Measurements from ENCODE around the gene GOLGA6C. TPM values are rescaled to one million over a fixed set of nuclear protein-coding genes. Genes with fewer than 3 reads are reported as not detected.
"Not testable (repeated sequence)": the region's sequence is repeated elsewhere in the genome, so short reads cannot be mapped to it uniquely, and the experiment has no call there.

GOLGA6C gene
- total and polyA plus RNA-seq, 2 donors (not counting 1 experiment from before 2014, with no cell fraction given): not detected

DNA sequence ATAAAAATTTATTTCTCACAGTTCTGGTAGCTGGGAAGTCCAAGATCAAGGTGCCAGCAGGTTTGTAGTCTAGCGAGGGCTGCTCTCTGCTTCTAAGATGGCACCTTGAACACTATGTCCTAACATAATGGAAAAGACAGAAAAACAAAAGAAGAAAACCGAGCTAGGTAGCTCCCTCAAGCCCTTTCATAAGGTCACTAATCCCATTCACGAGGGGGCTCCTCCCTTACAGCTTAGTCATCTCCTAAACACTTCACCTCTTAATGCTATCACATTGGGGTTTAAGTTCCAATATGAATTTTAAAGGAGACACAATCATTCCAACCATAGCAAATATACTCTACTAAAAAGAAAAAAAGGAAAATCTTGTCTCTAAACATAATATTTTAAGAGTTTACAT lies 48.1 kb downstream of the GOLGA6C start:
- Histone ChIP-seq H3K4me2 (ENCODE audit: extremely low read depth, insufficient read depth, low read length) (no peak overlapping the region), H3K4me3 (replicated peaks in 1 of 4; ENCODE audit: control extremely low read depth in 1 of 4, insufficient read depth in 1 of 4, low read depth in 3 of 4, low read length in 4 of 4) (no peak overlapping the region), H3K9me3 (ENCODE audit: control insufficient read depth, insufficient read depth, low read depth, low read length) (no peaks in the 10 kb centered on the region), H3K79me2 (ENCODE audit: control insufficient read depth, insufficient read depth, low read length) (no peaks in the 10 kb centered on the region), H2AFZ (ENCODE audit: low read length) (no peak overlapping the region), H3K4me1 (ENCODE audit: control insufficient read depth, extremely low read depth, insufficient read depth, low read length) (no peaks in the 10 kb centered on the region), H3K27me3 (ENCODE audit: control insufficient read depth, insufficient read depth, low read length) (peaks cover 19% of the 10 kb centered on the region), H3K27ac (ENCODE audit: insufficient read depth, low read length) (no peak overlapping the region), H4K20me1 (ENCODE audit: control insufficient read depth, extremely low read depth, insufficient read depth, low read length) (no peaks in the 10 kb centered on the region), H3K36me3 (ENCODE audit: control insufficient read depth, insufficient read depth, low read length) (no peaks in the 10 kb centered on the region), H3K9ac (ENCODE audit: insufficient read depth, low read length) (no peak overlapping the region)
- TF ChIP-seq, protein P1, sequence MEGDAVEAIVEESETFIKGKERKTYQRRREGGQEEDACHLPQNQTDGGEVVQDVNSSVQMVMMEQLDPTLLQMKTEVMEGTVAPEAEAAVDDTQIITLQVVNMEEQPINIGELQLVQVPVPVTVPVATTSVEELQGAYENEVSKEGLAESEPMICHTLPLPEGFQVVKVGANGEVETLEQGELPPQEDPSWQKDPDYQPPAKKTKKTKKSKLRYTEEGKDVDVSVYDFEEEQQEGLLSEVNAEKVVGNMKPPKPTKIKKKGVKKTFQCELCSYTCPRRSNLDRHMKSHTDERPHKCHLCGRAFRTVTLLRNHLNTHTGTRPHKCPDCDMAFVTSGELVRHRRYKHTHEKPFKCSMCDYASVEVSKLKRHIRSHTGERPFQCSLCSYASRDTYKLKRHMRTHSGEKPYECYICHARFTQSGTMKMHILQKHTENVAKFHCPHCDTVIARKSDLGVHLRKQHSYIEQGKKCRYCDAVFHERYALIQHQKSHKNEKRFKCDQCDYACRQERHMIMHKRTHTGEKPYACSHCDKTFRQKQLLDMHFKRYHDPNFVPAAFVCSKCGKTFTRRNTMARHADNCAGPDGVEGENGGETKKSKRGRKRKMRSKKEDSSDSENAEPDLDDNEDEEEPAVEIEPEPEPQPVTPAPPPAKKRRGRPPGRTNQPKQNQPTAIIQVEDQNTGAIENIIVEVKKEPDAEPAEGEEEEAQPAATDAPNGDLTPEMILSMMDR (conservative IDR thresholded peaks at IDR 0.05 in 1 of 2, IDR thresholded peaks at IDR 0.05 in 1 of 2; ENCODE audit: low read depth in 1 of 2, low read length in 2 of 2): no peak
- TF ChIP-seq EZH2 (IDR thresholded peaks at IDR 0.05; ENCODE audit: low read length, missing control alignments): no peak
- DNase-seq (ENCODE audit: low read depth in 2 of 2): no peak

DNA sequence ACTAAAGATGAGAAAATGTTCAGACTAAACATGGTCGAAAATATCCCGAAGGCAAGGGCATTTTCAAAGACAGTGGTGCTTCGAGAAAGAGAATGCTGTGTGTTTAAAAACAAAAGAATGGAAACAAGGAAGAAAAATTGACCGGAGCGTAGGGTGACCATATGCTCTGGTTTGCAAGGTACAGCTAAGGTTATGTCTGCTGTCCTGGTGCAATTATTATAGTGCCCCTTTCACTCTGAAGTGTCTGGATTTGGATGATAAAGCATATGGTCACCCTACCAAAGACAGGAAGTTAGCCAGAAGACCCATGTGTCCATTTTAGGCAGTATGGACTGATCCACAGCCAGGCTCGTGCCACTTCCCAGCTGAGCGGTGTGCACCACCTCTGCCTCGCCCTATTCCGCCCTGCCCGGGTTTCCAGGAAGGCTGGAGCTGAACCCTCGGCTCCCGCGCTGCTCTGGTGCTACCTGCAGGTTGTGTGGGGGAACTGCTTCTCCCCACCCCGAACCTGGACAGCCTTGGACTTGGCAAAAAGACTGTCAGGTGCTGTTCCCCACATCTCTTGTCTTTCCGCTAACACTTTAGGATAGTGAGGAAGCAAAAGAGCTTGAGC lies 49.8 kb downstream of the GOLGA6C start:
- no peaks in the 10 kb centered on the region for H3K79me2 ChIP-seq (ENCODE audit: control insufficient read depth, insufficient read depth, low read length)
- no peak overlapping the region for H2AFZ ChIP-seq (ENCODE audit: low read length)
- no peaks in the 10 kb centered on the region for H4K20me1 ChIP-seq (ENCODE audit: control insufficient read depth, extremely low read depth, insufficient read depth, low read length)
- no peak overlapping the region for H3K4me3 ChIP-seq (replicated peaks in 1 of 4; ENCODE audit: control extremely low read depth in 1 of 4, insufficient read depth in 1 of 4, low read depth in 3 of 4, low read length in 4 of 4)
- H3K4me2 ChIP-seq (ENCODE audit: extremely low read depth, insufficient read depth, low read length): no peak overlapping the region
- H3K4me1 ChIP-seq (ENCODE audit: control insufficient read depth, extremely low read depth, insufficient read depth, low read length): no peaks in the 10 kb centered on the region
- no peak overlapping the region for H3K9ac ChIP-seq (ENCODE audit: insufficient read depth, low read length)
- no peak overlapping the region for H3K27ac ChIP-seq (ENCODE audit: insufficient read depth, low read length)
- TF ChIP-seq, protein P1 (conservative IDR thresholded peaks at IDR 0.05 in 1 of 2, IDR thresholded peaks at IDR 0.05 in 1 of 2; ENCODE audit: low read depth in 1 of 2, low read length in 2 of 2): peak in 1 of 2 donors; percentile 22
- TF ChIP-seq EZH2 (IDR thresholded peaks at IDR 0.05; ENCODE audit: low read length, missing control alignments): no peak
- no peaks in the 10 kb centered on the region for H3K9me3 ChIP-seq (ENCODE audit: control insufficient read depth, insufficient read depth, low read depth, low read length)
- H3K36me3 ChIP-seq (ENCODE audit: control insufficient read depth, insufficient read depth, low read length): no peaks in the 10 kb centered on the region
- no peak for DNase-seq (ENCODE audit: low read depth in 2 of 2)
- H3K27me3 ChIP-seq (ENCODE audit: control insufficient read depth, insufficient read depth, low read length): peaks cover 19% of the 10 kb centered on the region

DNA sequence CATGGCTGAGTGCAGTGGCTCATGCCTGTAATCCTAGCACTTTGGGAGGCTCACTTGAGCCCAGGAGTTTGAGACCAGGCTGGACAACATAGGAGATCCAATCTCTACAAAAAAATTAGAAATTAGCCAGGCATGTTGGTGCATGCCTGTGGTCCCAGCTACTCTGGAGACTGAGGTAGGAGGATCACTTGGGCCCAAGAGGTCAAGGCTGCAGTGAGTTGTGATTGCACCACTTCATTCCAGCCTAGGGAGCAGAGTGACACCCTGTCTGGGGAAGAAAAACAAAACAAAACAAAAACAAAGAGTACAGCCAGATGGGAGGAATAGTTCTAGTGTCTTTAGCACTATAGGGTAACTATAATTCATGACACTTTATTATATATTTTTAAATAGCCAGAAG lies 51.6 kb downstream of the GOLGA6C start:
- Histone ChIP-seq H3K4me1 (ENCODE audit: control insufficient read depth, extremely low read depth, insufficient read depth, low read length) (no peaks in the 10 kb centered on the region), H3K27ac (ENCODE audit: insufficient read depth, low read length) (no peak overlapping the region), H3K79me2 (ENCODE audit: control insufficient read depth, insufficient read depth, low read length) (no peaks in the 10 kb centered on the region), H4K20me1 (ENCODE audit: control insufficient read depth, extremely low read depth, insufficient read depth, low read length) (no peaks in the 10 kb centered on the region), H3K4me3 (replicated peaks in 1 of 4; ENCODE audit: control extremely low read depth in 1 of 4, insufficient read depth in 1 of 4, low read depth in 3 of 4, low read length in 4 of 4) (no peak overlapping the region), H3K4me2 (ENCODE audit: extremely low read depth, insufficient read depth, low read length) (no peak overlapping the region), H3K9ac (ENCODE audit: insufficient read depth, low read length) (no peak overlapping the region), H3K9me3 (ENCODE audit: control insufficient read depth, insufficient read depth, low read depth, low read length) (no peaks in the 10 kb centered on the region), H3K36me3 (ENCODE audit: control insufficient read depth, insufficient read depth, low read length) (no peaks in the 10 kb centered on the region), H3K27me3 (ENCODE audit: control insufficient read depth, insufficient read depth, low read length) (peaks cover 15% of the 10 kb centered on the region), H2AFZ (ENCODE audit: low read length) (no peak overlapping the region)
- peak in 1 of 2 donors; percentile 15 for DNase-seq (ENCODE audit: low read depth in 2 of 2)
- TF ChIP-seq, protein P1 (conservative IDR thresholded peaks at IDR 0.05 in 1 of 2, IDR thresholded peaks at IDR 0.05 in 1 of 2; ENCODE audit: low read depth in 1 of 2, low read length in 2 of 2): no peak
- TF ChIP-seq EZH2 (IDR thresholded peaks at IDR 0.05; ENCODE audit: low read length, missing control alignments): no peak

GRCh38 chr15:75312548-75312947 lies 54.4 kb downstream of the GOLGA6C start:
- not testable (repeated sequence) for H3K4me3 ChIP-seq (replicated peaks in 1 of 4; ENCODE audit: control extremely low read depth in 1 of 4, insufficient read depth in 1 of 4, low read depth in 3 of 4, low read length in 4 of 4); H2AFZ ChIP-seq (ENCODE audit: low read length); H3K4me1 ChIP-seq (ENCODE audit: control insufficient read depth, extremely low read depth, insufficient read depth, low read length); H4K20me1 ChIP-seq (ENCODE audit: control insufficient read depth, extremely low read depth, insufficient read depth, low read length); H3K79me2 ChIP-seq (ENCODE audit: control insufficient read depth, insufficient read depth, low read length); H3K9ac ChIP-seq (ENCODE audit: insufficient read depth, low read length); H3K27ac ChIP-seq (ENCODE audit: insufficient read depth, low read length); H3K4me2 ChIP-seq (ENCODE audit: extremely low read depth, insufficient read depth, low read length); H3K9me3 ChIP-seq (ENCODE audit: control insufficient read depth, insufficient read depth, low read depth, low read length); H3K36me3 ChIP-seq (ENCODE audit: control insufficient read depth, insufficient read depth, low read length)
- peaks cover 15% of the 10 kb centered on the region for H3K27me3 ChIP-seq (ENCODE audit: control insufficient read depth, insufficient read depth, low read length)
- DNase-seq (ENCODE audit: low read depth in 2 of 2): peak; percentile 31 to 51

Measured in fibroblast of lung (primary cell).